H1 (cell line): ENCODE data around the gene PSG3. TPM values are rescaled to one million over a fixed set of nuclear protein-coding genes. Genes with fewer than 3 reads are reported as not detected.

Source experiments
- polyA plus RNA-seq, 7 experiments: library from polyadenylated mRNA; depleted of rRNA in 3 of 7; stranded (reverse) in 5 of 7; unstranded in 2 of 7; fragments of >200 nt in 5 of 7; fragments of 200-250 nt in 2 of 7; gene quantifications; 1 replicate in 5 of 7; 2 replicates in 1 of 7; 4 replicates in 1 of 7; pipeline versions ENCODE4 v1.2.1 to v1.2.3, GENCODE V29; 2011 to 2013; ENCODE audit warnings: missing spikeins in 2 of 7, mixed read lengths in 2 of 7
- total RNA-seq: library from RNA; stranded (reverse); fragmentation: NEBNext Ultra II Directional; extraction: Animal tissue kit (Norgen Biotek cat#: 25700); gene quantifications from 2 replicates; pipeline ENCODE4 v1.2.1, GENCODE V29; 2021

PSG3 gene
- total and polyA plus RNA-seq, 2 of the 8 experiments (the other 6 are each of a cell fraction or from before 2014, with no cell fraction given): not detected

Other genes starting within 250 kb of the PSG3 start
- 1.8 and 2.0 TPM in 2 replicates for gene CEACAM1, start 212.0 kb downstream of the PSG3 start, total RNA-seq
- 2.0 and 3.6 TPM in 2 replicates for gene CEACAM1, start 212.0 kb downstream of the PSG3 start, polyA plus RNA-seq (2011; rRNA removed)
- gene CEACAM8, start 145.6 kb downstream of the PSG3 start, total RNA-seq: not detected in 2 replicates
- not detected in 2 replicates for gene CEACAM8, start 145.6 kb downstream of the PSG3 start, polyA plus RNA-seq (2011; rRNA removed)
- not detected in 2 replicates for gene PSG8, start 25.2 kb upstream of the PSG3 start, total RNA-seq
- gene PSG8, start 25.2 kb upstream of the PSG3 start, polyA plus RNA-seq (2011; rRNA removed): not detected in 2 replicates
- gene PSG1, start 139.2 kb upstream of the PSG3 start, total RNA-seq: not detected in 2 replicates
- not detected in 2 replicates for gene PSG1, start 139.2 kb upstream of the PSG3 start, polyA plus RNA-seq (2011; rRNA removed)
- not detected in 2 replicates for gene PSG6, start 177.4 kb upstream of the PSG3 start, total RNA-seq
- not detected in 2 replicates for gene PSG6, start 177.4 kb upstream of the PSG3 start, polyA plus RNA-seq (2011; rRNA removed)
- not detected in 2 replicates for gene PSG7, start 196.7 kb upstream of the PSG3 start, total RNA-seq
- gene PSG7, start 196.7 kb upstream of the PSG3 start, polyA plus RNA-seq (2011; rRNA removed): not detected in 2 replicates